Activated T-cell treated with anti-CD3 and anti-CD28 coated beads, Interleukin-2, amount 50 U/mL, for 1 hour (primary cell): ENCODE measurements around the gene MRGPRG.

Experiments
- DNase-seq: peaks from one replicate; pipeline ENCODE4 v3.0.0-alpha.2; 2020

MRGPRG gene

GRCh38 chr11:3225826-3226750 is 7.5 kb upstream of the MRGPRG start:
- no peak for DNase-seq

GRCh38 chr11:3225159-3225758 is 6.6 kb upstream of the MRGPRG start:
- DNase-seq, result peak; percentile 12

- DNase-seq, result peak; percentile 10
Observed at GRCh38 chr11:3224401-3225057, 5.9 kb upstream of the MRGPRG start.

DNA sequence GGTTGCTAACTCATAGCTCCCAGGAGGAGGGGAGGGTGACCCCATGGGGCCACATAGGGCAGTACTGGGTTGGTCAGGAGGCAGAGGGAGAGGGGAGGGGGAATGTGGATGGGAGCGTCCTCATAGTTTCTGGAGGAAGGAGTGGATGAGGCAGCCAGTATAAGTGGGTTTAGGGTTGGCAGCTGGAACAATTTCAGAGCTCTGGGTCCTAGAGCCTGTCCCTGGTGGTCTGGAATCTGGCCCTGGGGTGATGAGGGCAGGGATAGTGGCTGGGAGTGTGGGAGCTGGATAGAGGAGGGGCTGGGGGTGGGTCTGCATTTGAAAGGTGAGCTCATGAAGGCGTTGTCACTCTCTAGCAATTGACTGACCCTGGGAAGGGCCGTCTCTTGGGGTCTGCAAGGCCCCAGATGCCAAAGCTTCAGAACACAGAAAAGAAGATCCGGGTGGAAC is 5.3 kb upstream of the MRGPRG start:
- DNase-seq, result peak; percentile 8

DNA sequence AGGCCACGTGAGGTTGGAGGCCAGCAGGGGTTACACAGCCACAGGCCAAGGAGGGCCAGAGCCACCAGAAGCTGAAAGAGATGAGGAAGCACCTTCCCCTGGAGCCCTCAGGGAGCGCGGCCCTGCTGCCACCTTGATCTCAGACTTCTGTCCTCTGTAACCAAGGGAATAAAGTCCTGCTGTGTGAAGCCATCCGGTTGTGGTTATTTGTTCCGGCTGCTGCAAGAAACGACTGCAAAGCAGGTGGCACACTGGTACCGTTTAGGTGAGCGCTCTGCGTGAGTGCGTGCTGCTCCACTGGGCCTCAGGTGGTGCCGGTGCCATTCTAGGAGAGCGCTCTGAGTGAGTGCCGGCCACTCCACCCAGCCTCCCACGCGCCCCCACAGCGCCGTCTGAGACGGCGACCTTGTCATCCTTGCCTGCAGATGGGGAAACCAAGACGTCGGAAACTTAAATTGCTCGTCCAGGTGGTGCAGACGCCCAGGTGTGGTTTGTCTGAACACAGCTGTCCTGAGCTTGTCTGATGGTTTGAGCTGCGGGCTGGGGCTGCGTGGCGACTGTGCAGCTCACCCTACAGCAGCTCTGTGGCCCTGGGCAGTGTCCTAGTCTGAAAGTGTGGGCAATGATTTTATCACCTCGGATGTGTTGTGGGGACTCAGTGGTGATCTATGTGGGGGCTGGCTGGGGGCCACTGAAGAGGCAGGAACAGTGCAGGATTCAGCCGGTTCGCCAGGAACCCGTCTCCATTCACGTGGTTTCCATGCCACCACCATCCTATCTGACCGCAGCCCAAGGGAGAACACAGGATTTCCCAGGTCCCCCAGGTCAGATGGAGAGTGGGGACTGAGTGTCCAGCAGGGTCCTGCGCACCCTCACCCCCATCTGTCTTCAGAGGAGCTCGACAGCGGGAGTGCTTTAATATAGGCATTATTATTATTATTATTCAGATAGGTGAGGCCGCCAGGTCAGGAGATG is 4.6 kb upstream of the MRGPRG start:
- peak; percentile 12 for DNase-seq

DNA sequence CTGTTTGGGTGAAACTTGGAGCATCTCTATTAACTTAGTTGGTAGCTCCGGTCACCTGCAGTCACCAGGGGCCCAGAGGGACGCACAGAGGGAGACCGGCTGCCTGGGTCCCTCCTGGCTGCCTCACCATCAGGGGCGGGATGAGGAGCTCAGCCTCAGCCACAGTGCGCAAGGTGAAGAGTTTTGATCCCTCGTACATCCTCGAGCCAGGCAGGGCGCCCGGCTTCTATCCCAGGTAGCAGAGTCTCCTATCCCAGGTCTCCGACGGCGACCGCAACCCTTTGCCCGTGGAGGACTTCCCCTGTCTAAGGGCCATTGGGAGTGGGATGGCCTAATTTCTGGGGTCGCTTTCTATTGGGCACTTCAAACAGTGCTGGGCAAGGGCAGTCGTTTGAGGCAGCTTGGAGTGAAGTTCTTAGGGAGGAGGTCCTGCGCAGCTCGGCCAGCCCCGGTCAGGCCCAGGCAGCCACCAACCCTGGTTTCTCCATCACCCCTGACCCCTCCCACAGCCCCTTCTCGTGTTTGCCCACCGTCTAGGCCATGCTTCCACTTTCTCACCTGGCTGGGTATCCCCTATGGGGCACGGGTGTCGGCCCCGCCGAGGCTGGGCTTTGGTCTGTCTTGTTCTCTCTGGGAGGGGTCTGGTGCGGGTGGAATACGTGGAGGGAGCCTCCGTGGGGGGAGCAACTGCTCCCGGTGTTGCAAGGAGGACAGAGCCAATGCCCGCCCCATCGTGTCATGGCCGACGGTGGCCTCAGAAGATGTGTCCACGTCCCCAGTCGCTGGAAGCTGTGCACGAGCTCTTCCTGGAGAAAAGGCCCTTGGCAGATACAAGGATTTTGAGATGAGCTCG is 3.6 kb upstream of the MRGPRG start:
- peak; percentile 11 for DNase-seq

- peak; percentile 12 for DNase-seq
Observed at GRCh38 chr11:3221408-3222002, 2.9 kb upstream of the MRGPRG start.

- peak; percentile 14 for DNase-seq
Observed at GRCh38 chr11:3220521-3221407, 2.2 kb upstream of the MRGPRG start.

GRCh38 chr11:3220101-3220500 is 1.5 kb upstream of the MRGPRG start:
- DNase-seq, result no peak

DNA sequence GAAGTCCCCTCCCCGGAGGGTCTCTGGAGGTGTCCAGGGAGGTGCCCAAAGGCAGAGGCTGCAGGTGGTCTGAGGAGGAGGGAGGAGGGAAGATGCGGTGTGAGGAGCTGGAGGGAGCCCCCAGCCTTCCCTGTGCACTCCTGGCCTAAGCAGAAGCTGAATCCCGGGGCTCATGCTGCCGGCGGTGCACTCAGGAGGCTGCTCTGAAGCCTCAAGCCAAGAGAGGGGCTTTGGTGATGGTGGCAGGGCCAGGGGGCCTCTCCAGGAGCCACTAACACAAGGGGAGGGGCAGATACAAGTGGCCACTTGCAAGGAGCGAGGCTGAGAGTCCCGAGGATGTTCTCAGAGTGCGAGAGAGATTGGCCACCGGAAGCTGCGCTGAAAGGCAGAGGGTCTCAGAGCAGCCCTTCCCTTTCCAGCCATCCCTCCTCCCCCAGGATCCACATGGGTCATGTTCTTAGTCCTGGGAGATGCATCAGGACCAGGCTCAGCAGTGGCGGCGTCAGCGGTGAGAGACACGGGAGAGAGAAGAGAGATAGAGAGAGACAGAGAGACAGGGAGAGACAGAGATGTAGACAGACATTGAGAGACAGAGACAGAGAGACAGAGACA is 774 bp upstream of the MRGPRG start:
- DNase-seq, result peak; percentile 7

GRCh38 chr11:3217818-3218482 is 663 bp downstream of the MRGPRG start:
- peak; percentile 8 for DNase-seq

GRCh38 chr11:3216027-3216525 is 2.5 kb downstream of the MRGPRG start:
- peak; percentile 10 for DNase-seq

DNA sequence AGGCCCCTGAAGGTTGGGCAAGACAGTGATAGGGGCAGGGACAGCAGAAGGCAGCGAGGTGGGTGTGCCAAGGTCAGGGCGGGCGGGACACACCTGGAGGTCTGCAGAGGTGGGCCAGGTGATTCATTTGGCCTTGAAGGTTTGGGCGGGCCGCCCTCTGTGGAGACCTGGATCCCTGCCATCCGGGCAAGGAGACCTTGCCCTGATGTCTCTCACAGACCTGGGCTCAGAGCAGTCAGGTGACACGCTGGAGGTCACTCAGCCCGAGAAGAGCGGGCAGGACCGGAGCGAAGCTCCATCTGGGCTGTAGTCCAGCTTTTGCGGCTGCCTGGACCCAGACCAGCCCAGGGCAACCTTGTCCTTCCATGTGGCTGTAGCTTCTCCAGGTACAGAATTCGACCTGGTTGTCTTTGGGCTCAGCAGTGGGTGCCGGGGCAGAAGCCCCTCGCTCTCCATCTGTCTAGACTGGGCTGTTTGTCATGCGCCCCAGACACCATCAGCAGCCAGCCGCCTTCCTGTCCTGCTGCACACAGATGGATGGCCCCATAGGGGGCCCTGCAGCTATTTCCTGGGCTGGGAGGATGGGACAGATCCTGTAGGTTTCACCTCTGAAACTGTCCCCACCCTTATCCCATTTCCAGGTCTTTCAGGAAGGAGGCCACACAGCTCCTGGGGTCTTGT is 3.1 kb downstream of the MRGPRG start:
- DNase-seq, result no peak

- peak; percentile 5 for DNase-seq
Observed at GRCh38 chr11:3214420-3214699, 4.3 kb downstream of the MRGPRG start.

DNA sequence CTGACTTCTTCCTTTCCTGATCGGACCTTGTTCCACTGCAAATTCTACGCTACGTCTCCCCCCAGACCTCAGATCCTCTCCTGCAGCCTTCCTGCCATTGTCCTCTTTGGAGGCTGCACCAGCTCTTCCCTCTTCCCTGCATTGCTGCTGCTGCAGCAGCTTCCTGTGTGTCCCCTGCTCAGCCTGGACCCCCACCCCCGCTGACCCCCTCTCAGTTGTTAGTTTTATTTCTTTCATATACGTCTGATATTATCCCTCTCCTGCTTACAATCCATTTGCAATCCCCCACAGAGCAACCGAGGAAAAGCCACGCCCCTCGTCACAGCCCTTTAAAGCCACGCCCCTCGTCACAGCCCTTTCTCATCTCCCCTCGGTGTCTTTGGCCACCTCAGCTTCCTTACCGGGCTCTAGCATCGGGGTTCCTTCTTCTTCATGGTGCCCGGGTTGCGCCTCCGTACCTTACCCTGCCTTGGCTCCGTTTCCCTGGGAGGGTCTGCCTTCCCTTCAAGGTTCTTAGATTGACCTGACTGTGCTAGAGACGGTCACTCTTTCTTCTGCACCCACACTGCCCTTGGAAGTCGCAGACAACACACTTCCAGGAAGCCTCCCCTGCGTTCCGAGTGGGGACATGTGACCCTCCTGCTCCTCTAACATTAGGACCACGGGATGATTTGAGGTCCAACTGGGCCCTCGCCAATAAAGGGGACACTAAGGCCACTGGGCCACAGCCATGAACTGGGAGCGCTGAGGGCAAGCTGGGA is 4.8 kb downstream of the MRGPRG start:
- DNase-seq, result no peak

DNA sequence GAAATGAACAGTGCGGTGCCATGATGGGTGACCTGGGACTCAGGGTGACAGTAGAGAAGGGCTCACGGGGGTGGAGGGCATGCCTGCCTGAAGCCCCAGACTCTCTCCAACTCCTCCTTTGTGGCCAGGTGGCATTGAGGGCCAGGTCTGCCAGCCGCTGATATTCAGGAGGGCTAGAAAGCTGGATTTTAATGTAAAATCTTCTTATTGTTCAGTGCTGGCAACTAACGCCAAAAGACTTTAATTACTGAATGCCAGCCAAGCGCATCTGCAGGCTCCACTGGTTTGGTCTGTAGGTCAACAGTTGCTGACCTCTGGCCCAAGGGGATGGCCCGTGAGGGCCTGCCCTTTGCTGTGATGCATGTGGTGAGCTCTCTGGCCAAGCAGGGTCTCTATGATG is 10.3 kb downstream of the MRGPRG start:
- DNase-seq, result no peak

DNA sequence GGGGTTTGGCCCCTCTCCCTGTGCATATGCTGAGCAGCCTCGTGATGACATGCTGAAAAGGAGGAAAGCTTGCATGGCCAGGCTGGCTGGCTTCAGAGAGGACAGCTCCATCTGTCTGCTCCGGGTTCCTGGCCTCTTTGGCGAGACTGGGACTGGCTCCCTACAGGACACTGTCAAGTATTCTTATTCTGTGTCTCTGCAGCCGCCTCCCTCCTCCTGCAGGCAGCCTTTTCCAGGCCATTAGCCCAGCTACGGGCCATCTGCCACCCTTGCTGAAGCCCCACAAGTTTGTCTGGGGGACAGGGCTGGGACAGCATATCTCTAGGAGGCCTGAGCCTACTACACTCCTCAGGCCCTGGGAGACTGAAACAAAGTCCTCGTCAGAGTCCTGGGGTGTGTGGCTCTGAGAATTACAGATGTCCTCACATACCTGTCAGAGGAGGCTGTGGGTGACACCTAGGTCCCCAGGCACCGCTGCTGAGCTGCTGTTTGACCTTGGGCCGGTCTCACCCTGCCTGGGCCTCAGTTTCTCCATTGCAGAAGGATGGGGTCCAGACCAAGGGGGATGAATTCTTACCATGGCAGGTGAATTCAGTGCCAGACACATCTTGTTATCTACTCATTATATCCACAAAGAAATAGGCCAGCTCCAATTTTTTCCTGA is 11.0 kb downstream of the MRGPRG start:
- no peak for DNase-seq
